Liver (tissue), 9 donors: ENCODE measurements around the gene DPYD. TPM values are rescaled to one million over a fixed set of nuclear protein-coding genes. Genes with fewer than 3 reads are reported as not detected.

Experiments
- DNase-seq: peaks from one replicate; pipeline ENCODE4 v3.0.0-alpha.2; 2017; ENCODE audit warnings: low spot score
- H3K27ac ChIP-seq, 2 donors: one replicate each; pipeline ENCODE4 v1.7.0; 2013; ENCODE audit warnings: inconsistent platforms in 2 of 2, low read length in 2 of 2, control low read depth in 1 of 2, low read depth in 1 of 2, mild to moderate bottlenecking in 1 of 2
- H3K27me3 ChIP-seq, 4 donors: one replicate each; pipeline versions ENCODE4 v1.6.1 to v1.7.0; 2013; ENCODE audit warnings: low read length in 3 of 4, inconsistent platforms in 1 of 4, mild to moderate bottlenecking in 1 of 4, moderate library complexity in 1 of 4; ENCODE audit not compliant: control insufficient read depth in 4 of 4, insufficient read depth in 4 of 4
- H3K36me3 ChIP-seq, 4 donors: one replicate each; pipeline versions ENCODE4 v1.6.1 to v1.7.0; 2013; ENCODE audit warnings: low read length in 3 of 4, mild to moderate bottlenecking in 3 of 4, low read depth in 1 of 4, moderate library complexity in 1 of 4; ENCODE audit not compliant: control insufficient read depth in 4 of 4, insufficient read depth in 3 of 4
- H3K4me1 ChIP-seq, 4 donors: one replicate each; pipeline versions ENCODE4 v1.6.1 to v1.7.0; 2013; ENCODE audit warnings: low read length in 3 of 4, mild to moderate bottlenecking in 3 of 4, moderate library complexity in 1 of 4; ENCODE audit not compliant: control insufficient read depth in 4 of 4, insufficient read depth in 4 of 4
- H3K4me3 ChIP-seq, 3 donors: one replicate each; pipeline versions ENCODE4 v1.6.1 to v1.7.0; 2013; ENCODE audit warnings: low read length in 3 of 3, control low read depth in 1 of 3, low read depth in 1 of 3, mild to moderate bottlenecking in 1 of 3
- H3K9ac ChIP-seq, 2 donors: one replicate each; pipeline ENCODE4 v1.7.0; 2013; ENCODE audit warnings: low read length in 2 of 2, mild to moderate bottlenecking in 2 of 2, moderate library complexity in 2 of 2, control low read depth in 1 of 2, low read depth in 1 of 2
- H3K9me3 ChIP-seq, 4 donors: one replicate each; pipeline versions ENCODE4 v1.6.1 to v1.7.0; 2013; ENCODE audit warnings: low read length in 3 of 4; ENCODE audit not compliant: control insufficient read depth in 4 of 4
- EGR1 ChIP-seq, 2 donors: IDR thresholded peaks; 2 replicates each; pipeline ENCODE4 v1.6.1; 2016 to 2018; ENCODE audit warnings: antibody characterized with exemption in 2 of 2, low read depth in 2 of 2
- FOXA1 ChIP-seq: IDR thresholded peaks from 2 replicates; pipeline ENCODE4 v1.6.1; 2016; ENCODE audit warnings: antibody characterized with exemption
- FOXA2 ChIP-seq: IDR thresholded peaks from 2 replicates; pipeline ENCODE4 v1.6.1; 2016; ENCODE audit warnings: antibody characterized with exemption
- HNF4A ChIP-seq, 2 donors: conservative IDR thresholded peaks; 2 replicates each; pipeline ENCODE4 v1.6.1; 2016; ENCODE audit warnings: antibody characterized with exemption in 2 of 2, mild to moderate bottlenecking in 2 of 2
- HNF4G ChIP-seq: IDR thresholded peaks from 2 replicates; pipeline ENCODE4 v1.6.1; 2016; ENCODE audit warnings: antibody characterized with exemption
- JUND ChIP-seq, 2 donors: IDR thresholded peaks; 2 replicates each; pipeline ENCODE4 v1.6.1; 2016; ENCODE audit warnings: antibody characterized with exemption in 2 of 2
- MAX ChIP-seq: IDR thresholded peaks from 2 replicates; pipeline ENCODE4 v1.6.1; 2016; ENCODE audit warnings: antibody characterized with exemption
- NR2F2 ChIP-seq: IDR thresholded peaks from 2 replicates; pipeline ENCODE4 v1.6.1; 2016; ENCODE audit warnings: antibody characterized with exemption
- RAD21 ChIP-seq, 2 donors: IDR thresholded peaks; 2 replicates each; pipeline ENCODE4 v1.6.1; 2016; ENCODE audit warnings: antibody characterized with exemption in 2 of 2, mild to moderate bottlenecking in 2 of 2
- RXRA ChIP-seq, 2 donors: IDR thresholded peaks; 2 replicates each; pipeline ENCODE4 v1.6.1; 2017 to 2018; ENCODE audit warnings: antibody characterized with exemption in 2 of 2, mild to moderate bottlenecking in 1 of 2
- TAF1 ChIP-seq: conservative IDR thresholded peaks from 2 replicates; pipeline ENCODE4 v1.6.1; 2016; ENCODE audit warnings: antibody characterized with exemption, mild to moderate bottlenecking
- WGBS: extraction: QIAGEN DNeasy Blood & Tissue Kit; methylation state at CpG from one replicate; pipeline ENCODE4 v1.1.7; 2013; 5-methylcytosine and 5-hydroxymethylcytosine counted together
- polyA plus RNA-seq, 2 donors: library from polyadenylated mRNA; stranded (reverse) in 1 of 2; unstranded in 1 of 2; fragments of 200-250 nt in 1 of 2; fragments of >200 nt in 1 of 2; fragmentation: Nextera tagmentation in 1 of 2; extraction: Ambion mirVana in 1 of 2; gene quantifications; one replicate each; pipeline versions ENCODE4 v1.2.1 to v1.2.3, GENCODE V29; 2013 to 2015
- total RNA-seq, 2 donors: library from RNA; depleted of rRNA; stranded (reverse); fragments of >200 nt; gene quantifications; one replicate each; pipeline ENCODE4 v1.2.3, GENCODE V29; 2014
- TF ChIP-seq, protein P1 (sequence below): fragments of 150-350 bp; IDR thresholded peaks from 2 replicates; pipeline ENCODE4 v1.5.1; 2017; ENCODE audit warnings: improper control_type of control experiment, low read depth, low read length; ENCODE audit not compliant: missing input control
- TF ChIP-seq, protein P2 (sequence below): IDR thresholded peaks from 2 replicates; pipeline ENCODE4 v1.6.1; 2016; ENCODE audit warnings: antibody characterized with exemption, mild to moderate bottlenecking
- donor health status: healthy.
- donor health status: healthy.
- donor health status: healthy.
- donor health status: healthy.
- donor health status: healthy.

The DPYD gene
- total and polyA plus RNA-seq, 4 donors, result 16.2 to 142 (median 47.0) TPM

GRCh38 chr1:97824200-97824599, 96.6 kb downstream of the DPYD start:
- Histone ChIP-seq H3K9ac (no peak overlapping the region), H3K4me1 (no peaks in the 10 kb centered on the region), H3K9me3 (no peaks in the 10 kb centered on the region), H3K36me3 (peaks cover 0 to 3% (median 0%) of the 10 kb centered on the region in 4 donors), H3K27me3 (no peaks in the 10 kb centered on the region), H3K4me3 (no peak overlapping the region), H3K27ac (no peak overlapping the region)
- TF ChIP-seq NR2F2 (no peak), RXRA (IDR thresholded peaks at IDR 0.05) (no peak), MAX (no peak), FOXA2 (no peak), TAF1 (no peak), JUND (IDR thresholded peaks at IDR 0.05) (no peak), EGR1 (IDR thresholded peaks at IDR 0.05; ENCODE audit: low read depth in 2 of 2) (no peak), FOXA1 (no peak), HNF4G (no peak), HNF4A (conservative IDR thresholded peaks at IDR 0.05) (no peak)
- TF ChIP-seq, protein P1, sequence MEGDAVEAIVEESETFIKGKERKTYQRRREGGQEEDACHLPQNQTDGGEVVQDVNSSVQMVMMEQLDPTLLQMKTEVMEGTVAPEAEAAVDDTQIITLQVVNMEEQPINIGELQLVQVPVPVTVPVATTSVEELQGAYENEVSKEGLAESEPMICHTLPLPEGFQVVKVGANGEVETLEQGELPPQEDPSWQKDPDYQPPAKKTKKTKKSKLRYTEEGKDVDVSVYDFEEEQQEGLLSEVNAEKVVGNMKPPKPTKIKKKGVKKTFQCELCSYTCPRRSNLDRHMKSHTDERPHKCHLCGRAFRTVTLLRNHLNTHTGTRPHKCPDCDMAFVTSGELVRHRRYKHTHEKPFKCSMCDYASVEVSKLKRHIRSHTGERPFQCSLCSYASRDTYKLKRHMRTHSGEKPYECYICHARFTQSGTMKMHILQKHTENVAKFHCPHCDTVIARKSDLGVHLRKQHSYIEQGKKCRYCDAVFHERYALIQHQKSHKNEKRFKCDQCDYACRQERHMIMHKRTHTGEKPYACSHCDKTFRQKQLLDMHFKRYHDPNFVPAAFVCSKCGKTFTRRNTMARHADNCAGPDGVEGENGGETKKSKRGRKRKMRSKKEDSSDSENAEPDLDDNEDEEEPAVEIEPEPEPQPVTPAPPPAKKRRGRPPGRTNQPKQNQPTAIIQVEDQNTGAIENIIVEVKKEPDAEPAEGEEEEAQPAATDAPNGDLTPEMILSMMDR, result no peak
- TF ChIP-seq, protein P2, sequence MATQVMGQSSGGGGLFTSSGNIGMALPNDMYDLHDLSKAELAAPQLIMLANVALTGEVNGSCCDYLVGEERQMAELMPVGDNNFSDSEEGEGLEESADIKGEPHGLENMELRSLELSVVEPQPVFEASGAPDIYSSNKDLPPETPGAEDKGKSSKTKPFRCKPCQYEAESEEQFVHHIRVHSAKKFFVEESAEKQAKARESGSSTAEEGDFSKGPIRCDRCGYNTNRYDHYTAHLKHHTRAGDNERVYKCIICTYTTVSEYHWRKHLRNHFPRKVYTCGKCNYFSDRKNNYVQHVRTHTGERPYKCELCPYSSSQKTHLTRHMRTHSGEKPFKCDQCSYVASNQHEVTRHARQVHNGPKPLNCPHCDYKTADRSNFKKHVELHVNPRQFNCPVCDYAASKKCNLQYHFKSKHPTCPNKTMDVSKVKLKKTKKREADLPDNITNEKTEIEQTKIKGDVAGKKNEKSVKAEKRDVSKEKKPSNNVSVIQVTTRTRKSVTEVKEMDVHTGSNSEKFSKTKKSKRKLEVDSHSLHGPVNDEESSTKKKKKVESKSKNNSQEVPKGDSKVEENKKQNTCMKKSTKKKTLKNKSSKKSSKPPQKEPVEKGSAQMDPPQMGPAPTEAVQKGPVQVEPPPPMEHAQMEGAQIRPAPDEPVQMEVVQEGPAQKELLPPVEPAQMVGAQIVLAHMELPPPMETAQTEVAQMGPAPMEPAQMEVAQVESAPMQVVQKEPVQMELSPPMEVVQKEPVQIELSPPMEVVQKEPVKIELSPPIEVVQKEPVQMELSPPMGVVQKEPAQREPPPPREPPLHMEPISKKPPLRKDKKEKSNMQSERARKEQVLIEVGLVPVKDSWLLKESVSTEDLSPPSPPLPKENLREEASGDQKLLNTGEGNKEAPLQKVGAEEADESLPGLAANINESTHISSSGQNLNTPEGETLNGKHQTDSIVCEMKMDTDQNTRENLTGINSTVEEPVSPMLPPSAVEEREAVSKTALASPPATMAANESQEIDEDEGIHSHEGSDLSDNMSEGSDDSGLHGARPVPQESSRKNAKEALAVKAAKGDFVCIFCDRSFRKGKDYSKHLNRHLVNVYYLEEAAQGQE, result no peak
- 97% methylated on average over 2 of the region's 2 CpGs for WGBS
- no peak for DNase-seq

DNA sequence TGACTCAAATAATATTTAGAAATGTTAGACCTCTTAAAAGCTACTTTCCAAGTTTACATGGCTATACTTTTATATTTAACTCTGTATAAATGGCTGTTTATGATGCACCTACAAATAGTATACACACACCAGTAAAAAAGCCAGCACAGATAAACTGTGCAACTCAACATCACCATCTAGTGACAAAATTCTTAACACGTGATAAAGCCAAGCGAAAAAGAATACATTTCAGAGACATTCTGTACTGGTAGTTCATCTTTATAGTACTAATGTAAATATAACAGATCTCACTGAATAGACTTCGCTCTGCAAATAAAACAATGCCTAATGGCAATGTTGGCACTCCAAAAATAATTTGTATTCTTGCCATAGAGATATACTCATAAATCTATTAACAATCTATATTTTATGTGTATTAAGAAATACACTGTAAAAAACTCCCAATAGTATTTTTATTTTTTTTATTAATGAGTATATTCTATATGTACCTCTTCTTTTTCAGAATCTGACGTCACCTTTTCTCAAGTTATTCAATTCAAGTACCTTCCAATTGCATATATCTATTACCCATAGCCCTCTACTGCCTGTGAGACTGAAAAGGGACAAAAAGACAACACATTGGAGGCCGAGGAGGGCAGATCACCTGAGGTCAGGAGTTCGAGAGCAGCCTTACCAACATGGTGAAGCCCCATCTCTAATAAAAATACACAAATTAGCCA, 100.2 kb downstream of the DPYD start:
- no peak overlapping the region for H3K27ac ChIP-seq
- WGBS, result 61% methylated on average over 6 of the region's 6 CpGs
- no peaks in the 10 kb centered on the region for H3K27me3 ChIP-seq
- H3K9ac ChIP-seq, result no peak overlapping the region
- DNase-seq, result no peak
- no peak overlapping the region for H3K4me3 ChIP-seq
- H3K4me1 ChIP-seq, result no peaks in the 10 kb centered on the region
- H3K36me3 ChIP-seq, result no peaks in the 10 kb centered on the region
- H3K9me3 ChIP-seq, result no peaks in the 10 kb centered on the region
- TF ChIP-seq, protein P1, result peak; percentile 32
- TF ChIP-seq EGR1 (IDR thresholded peaks at IDR 0.05; ENCODE audit: low read depth in 2 of 2) (no peak), RAD21 (IDR thresholded peaks at IDR 0.05) (peak; percentile 80 to 81)
